GM18519 (cell line): ENCODE data around the gene RAB27B.
"Not testable (repeated sequence)": the region's sequence is repeated elsewhere in the genome, so short reads cannot be mapped to it uniquely, and the experiment has no call there.

Experiments
- ATAC-seq: cut with Tn5 transposase; IDR thresholded peaks from one replicate; pipeline ENCODE4 v1.9.1; 2021; ENCODE audit warnings: mild to moderate bottlenecking, moderate library complexity; ENCODE audit not compliant: unreplicated experiment, low FRiP score

Gene RAB27B, protein sequence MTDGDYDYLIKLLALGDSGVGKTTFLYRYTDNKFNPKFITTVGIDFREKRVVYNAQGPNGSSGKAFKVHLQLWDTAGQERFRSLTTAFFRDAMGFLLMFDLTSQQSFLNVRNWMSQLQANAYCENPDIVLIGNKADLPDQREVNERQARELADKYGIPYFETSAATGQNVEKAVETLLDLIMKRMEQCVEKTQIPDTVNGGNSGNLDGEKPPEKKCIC

DNA sequence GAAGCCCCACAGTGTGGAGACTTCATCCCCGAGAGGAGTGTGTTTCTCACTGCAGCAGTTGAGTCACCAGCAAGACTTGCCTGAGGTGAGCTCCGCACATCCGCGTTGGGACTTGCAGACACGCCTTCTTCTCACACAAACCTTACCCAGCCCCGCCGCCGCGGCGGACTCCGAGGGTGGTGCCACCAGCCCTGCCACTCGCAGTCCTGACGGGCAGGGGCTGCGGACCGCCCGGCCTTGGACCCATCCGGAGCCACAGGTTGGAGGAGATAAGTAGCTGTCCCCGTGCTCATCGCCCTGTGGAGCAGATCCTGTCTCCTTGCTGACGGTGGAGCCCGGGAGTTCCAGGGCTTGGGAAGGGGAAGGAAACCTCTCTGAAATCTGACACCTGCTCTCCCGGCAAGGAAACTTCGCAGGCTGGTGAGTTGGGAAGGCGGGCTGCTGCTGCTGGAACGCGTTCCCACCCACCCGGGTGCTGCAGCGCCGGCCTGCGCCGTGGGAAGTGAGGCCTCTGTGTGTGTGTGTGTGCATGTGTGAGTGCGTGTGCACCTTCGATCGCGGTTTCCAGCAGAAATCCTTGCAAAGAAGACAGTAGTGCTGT, at the start of gene RAB27B:
RAB27B (plus strand) TSS at position 197 of the 601 bp plus-strand sequence. CDS start 49,109 bp downstream, outside the sequence.
- no peak for ATAC-seq

- no peak for ATAC-seq
Measured at GRCh38 chr18:54780285-54780861, 47.9 kb upstream of the RAB27B start.

GRCh38 chr18:54780970-54781369, 47.3 kb upstream of the RAB27B start:
- ATAC-seq, result no peak

DNA sequence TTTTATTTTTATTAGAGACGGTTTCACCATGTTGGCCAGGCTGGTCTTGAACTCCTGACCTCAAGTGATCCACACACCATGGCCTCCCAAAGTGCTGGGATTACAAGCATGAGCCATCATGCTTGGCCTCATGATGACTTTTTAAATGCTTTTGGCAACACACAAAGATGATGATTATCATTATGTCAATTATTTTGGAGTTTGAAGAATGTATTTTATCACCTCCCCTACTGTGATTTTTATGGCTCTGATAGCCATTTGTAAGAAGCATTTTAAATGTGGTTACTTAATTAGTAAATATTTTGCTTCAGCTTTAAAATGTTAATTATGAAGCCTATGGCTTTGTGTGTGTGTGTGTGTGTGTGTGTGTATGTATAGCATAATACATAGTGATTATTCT, 45.1 kb upstream of the RAB27B start:
- ATAC-seq, result no peak

DNA sequence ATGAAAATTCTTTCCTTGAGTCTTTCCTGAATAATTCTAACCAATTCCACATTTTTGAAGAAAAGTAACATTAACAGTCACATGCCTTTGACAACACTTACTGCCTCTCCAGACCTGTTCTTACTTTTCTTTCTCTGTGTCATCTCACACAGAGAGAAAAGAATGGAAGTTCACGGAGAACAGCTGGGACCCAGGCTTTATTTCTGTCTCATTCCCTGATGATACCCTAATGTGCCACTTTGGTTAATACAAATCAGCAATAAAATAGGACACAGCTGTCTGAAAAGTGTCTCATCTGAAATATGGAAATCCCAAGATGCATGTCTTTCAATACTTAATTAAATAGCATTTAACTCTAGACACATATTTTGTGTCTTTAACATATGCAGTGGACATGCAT, 42.1 kb upstream of the RAB27B start:
- ATAC-seq, result no peak

DNA sequence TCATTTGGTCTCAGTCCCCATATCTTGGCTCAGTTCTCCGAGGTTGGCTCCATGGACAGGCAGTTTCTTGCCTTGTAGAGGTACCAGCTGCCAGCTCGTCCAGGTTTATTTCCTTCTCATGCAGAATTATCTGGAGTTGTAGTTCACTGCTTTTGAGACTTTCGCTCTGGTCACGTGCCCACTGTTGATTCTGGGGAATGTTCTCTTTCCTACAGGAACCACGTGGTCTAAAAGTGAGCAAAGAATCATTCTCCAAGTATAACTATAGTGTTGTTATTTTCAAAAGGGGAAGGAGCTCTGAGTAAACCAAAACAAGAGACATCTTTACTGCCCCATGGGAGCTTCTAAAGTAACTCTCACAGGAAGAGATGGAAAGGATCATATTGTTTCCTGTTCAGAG, 41.2 kb upstream of the RAB27B start:
- ATAC-seq, result no peak

- ATAC-seq, result no peak
Measured at GRCh38 chr18:54787616-54788015, 40.7 kb upstream of the RAB27B start.

GRCh38 chr18:54790109-54790508, 38.2 kb upstream of the RAB27B start:
- no peak for ATAC-seq

DNA sequence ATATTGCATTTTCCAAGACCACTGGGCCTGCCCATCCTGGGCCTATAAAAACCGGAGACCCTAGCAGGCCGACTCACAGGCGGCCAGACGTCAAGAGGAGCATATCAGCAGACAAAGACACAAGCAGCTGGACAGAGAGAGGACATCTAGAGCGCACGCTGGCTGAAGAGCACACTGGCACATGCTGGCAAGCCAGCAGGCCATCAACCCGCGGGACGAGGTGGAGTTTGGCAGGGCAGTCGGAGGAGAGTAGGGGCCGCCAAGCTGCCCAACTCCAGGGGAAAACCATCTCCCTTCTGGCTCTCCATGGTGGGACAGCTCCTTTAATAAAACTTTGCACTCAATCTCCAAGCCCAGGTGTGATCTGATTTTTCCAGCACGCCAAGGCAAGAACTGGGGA, 36.6 kb upstream of the RAB27B start:
- no peak for ATAC-seq

DNA sequence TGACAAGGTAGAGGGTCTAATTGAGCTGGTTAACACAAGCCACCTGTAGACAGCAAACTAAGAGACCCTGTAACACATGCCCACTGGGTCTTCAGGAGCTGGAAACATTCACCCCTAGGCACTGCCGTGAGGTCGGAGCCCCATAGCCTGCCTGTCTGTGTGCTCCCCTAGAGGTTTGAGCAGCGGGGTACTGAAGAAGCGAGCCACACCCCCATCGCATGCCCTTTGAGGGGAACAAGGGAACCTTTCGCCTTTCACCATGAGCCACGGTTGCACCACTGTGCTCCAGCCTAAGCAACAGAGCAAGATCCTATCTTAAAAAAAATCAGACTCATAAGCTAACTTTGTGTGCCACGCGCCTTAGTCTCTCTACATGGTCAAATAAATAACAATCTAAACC, 36.2 kb upstream of the RAB27B start:
- no peak for ATAC-seq

DNA sequence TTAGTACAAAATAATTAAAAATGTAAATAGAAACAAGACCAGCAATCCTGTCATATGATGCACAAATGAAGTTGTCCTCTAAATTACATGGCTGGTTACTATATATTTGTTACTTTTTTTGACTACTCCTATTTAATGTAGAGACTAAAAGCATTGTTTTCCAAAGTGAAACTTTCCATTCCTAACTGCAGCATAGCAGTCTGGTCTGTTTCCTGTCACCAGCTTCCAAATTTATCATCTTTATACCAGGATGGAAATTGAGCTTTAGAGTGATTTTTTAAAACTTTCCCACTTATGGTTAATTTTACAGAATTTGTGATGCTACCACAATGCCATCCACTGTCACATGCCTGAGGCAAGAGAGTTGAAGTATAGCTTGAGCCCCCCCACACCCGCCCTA, 33.5 kb upstream of the RAB27B start:
- no peak for ATAC-seq

DNA sequence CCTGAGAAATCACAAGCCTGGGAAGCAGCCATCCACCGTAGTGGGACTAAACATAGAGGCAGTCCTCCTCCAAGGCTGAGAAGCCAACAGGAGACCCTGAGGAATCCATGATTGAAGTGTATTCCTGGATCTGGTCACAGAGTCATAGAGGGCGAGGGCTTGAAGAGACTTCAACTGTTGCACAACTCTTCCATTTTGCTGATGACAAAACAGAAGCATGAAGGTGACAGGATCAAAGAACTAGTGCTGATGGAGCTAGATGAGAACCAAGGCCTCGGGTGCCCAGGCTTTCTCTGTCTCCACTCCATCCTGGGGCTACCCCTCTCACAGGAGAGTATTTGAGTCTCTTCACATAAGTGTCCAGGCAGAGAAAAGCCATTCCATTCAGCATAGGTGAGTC, 30.1 kb upstream of the RAB27B start:
- ATAC-seq, result no peak

- no peak for ATAC-seq
Measured at GRCh38 chr18:54801374-54801773, 26.9 kb upstream of the RAB27B start.

DNA sequence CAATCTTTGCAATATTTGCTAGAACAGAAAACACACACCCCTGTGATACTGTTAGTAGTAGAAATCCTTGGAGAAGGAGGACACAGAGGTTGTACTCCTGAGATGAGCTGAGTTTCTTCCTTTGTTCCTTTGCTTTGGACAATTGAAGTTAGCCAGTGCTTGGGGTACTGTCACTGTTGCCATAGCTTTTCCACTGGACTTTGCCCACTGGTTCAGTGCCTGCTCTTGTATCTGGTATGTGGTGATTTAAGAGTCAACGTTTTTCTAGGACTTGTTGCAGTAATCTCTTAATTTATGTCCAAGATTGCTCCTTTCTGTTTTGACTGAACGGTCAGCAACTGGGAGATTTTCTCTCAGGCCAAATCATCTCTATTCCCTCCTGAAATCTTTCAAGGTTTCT, 26.1 kb upstream of the RAB27B start:
- no peak for ATAC-seq

DNA sequence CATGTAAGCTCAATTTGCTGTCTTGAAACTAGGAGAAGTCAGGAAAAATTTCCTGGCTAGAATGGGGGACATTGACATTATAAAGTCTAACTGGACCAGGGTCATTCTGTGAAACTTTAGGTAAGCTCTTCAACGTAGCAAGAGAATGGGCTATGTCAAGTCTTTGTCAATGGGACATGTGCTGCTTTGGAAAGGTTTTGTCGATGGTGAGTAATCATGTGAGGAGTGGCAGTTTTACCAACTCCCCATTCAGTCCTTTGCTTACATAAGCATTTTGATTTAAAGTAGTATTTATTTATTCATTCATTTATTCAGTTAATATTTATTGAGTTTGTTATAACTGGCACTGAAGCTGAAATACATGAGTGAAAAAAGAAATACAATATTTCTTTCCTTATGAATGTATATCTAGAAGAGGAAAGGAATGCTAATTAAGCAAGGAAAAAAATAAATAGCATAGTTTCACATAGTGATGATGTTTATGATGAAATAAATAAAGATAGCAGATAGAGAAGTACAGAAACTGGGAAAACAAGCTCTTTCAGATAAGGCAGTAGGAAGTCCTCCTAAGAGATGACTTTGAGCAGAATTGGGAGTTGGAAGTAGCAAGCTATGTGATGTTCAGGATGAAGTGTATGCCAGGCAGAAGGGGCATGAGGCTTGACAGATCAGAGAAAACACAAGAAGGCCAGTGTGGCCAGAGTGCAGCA, 25.4 kb upstream of the RAB27B start:
- no peak for ATAC-seq

DNA sequence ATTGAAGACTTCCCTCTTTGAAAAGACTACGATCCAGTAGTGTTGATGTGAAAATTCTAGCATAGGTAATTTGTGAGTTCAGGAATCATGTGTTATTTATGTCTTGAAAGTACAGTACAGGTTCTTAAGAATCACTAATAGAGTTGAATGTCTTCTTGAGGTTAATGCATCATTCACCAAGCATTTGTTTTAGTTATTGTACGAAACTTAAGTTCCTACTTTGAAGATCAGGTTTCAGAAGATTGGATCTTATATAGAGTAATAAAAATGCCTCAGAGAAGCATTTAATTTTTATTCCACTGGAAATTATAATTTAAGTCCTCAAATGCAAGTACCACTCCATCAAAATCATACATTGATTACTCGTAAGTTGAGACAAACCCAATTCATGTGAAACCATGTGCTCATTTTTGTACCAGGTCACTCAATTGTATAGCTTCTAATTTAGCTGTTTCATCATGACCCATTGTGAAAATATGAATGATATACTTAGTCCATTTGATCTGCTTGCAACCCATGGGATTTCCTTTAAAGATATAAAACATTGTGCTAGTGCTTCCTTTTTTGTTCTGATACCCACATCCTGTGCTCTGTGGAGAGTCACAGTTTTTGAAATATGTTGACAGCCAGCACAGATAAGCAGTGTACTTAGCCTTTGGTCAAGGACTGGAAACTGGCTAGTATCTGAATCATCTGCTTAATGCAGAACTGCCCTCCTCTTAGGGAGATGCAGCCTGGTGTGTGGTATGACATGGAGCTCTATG, 22.5 kb upstream of the RAB27B start:
- ATAC-seq, result no peak

GRCh38 chr18:54806526-54806925, 21.8 kb upstream of the RAB27B start:
- no peak for ATAC-seq

DNA sequence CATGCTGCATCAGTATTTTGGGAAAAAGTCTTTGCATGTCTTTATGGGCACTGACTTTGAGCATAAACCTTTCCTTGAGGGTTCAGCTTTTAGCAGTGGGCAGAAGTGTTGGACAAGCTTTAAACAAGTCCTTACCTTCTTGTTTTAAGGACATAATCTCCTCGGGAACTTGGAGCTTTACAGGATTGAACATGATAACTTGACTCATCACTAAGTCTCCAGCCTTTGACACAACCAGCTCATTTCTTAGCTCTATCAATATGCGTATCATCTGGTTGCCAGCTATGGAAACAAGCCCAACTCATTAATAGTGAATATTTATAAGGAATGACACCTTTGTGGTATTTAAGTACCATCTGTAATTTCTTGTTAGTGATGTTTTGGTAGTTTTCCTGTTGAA, 21.0 kb upstream of the RAB27B start:
- no peak for ATAC-seq

GRCh38 chr18:54810662-54811061, 17.6 kb upstream of the RAB27B start:
- ATAC-seq, result not testable (repeated sequence)

GRCh38 chr18:54812885-54813284, 15.4 kb upstream of the RAB27B start:
- ATAC-seq, result no peak

DNA sequence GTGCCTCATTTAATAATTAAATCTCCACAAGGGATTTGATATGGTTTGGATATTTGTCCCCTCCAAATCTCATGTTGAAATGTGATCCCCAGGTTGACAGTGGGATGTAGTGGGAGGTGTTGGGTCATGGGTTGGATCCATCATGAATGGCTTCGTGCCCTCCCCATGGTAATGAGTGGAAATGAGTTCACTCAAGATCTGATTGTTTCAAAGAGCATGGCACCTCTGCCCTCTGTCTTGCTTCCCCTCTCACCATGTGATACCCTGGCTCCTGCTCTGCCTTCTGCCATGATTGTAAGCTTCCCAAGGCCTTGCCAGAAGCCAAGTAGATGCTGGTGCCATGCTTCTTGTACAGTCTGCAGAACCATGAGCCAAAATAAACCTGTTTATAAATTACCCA, 15.0 kb upstream of the RAB27B start:
- ATAC-seq, result no peak
